BJ (cell line): Measurements from ENCODE around the gene CARMIL1. TPM values are rescaled to one million over a fixed set of nuclear protein-coding genes. Genes with fewer than 3 reads are reported as not detected.

Source experiments
- CTCF ChIA-PET: fragments of 350-600 bp; formaldehyde crosslinking; extraction: SDS; loops from one replicate; lab custom pipeline; 2021; ENCODE audit warnings: antibody characterized with exemption, inconsistent platforms; lab: Yijun Ruan, JAX
- POLR2A ChIA-PET: fragments of 300-600 bp; sonication (Branson Sonifier 250); formaldehyde crosslinking; extraction: SDS; loops from one replicate; lab custom pipeline; 2021; ENCODE audit warnings: antibody characterized with exemption; lab: Charles Lee
- DNase-seq: peaks from one replicate; pipeline ENCODE4 v3.0.0-alpha.2; 2011; ENCODE audit warnings: low read depth
- H3K27me3 ChIP-seq: 2 replicates; pipeline ENCODE4 v1.6.0; 2011; ENCODE audit warnings: low read length; ENCODE audit not compliant: control insufficient read depth, insufficient read depth
- H3K36me3 ChIP-seq: 2 replicates; pipeline ENCODE4 v1.5.1; 2011; ENCODE audit warnings: low read length; ENCODE audit not compliant: control insufficient read depth, insufficient read depth
- H3K4me3 ChIP-seq: 2 replicates; pipeline ENCODE4 v1.5.1; 2011; ENCODE audit warnings: low read depth, mild to moderate bottlenecking, control low read depth, low read length
- polyA plus RNA-seq: library from polyadenylated mRNA; depleted of rRNA; stranded (reverse); fragments of >200 nt; gene quantifications from 2 replicates; pipeline ENCODE4 v1.2.3, GENCODE V29; 2011
- TF ChIP-seq, protein P1 (sequence below): IDR thresholded peaks from 2 replicates; pipeline ENCODE4 v1.5.1; 2011; ENCODE audit warnings: low read depth, mild to moderate bottlenecking, control low read depth, inconsistent platforms, low read length, moderate library complexity; ENCODE audit not compliant: insufficient read depth

The CARMIL1 gene
- polyA plus RNA-seq, 1 experiment: 3.7 TPM

DNA sequence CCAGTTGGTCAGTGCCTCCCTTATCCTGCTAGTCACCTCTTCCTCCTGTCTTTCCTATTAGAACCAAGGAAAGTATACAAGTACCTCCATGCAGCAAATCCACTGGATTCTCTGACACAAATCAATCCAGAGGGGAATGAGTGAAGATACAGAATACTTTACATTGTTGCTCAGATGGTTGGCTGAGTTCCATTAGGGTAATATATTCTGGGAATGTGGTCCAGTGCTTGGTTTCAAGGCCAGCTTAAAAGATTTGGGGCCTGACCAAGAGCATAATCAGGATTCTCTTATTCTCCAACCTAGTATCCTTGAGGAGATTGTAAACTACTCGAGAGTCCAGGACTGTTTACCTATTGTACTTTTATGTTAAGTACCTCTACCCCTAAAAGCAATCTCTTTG, 23.0 kb downstream of the CARMIL1 start:
- POLR2A ChIA-PET: interaction anchor here (0.5 kb wide), 2 partner anchors 14 to 67 kb away, joined by 4 to 6 read pairs; no protein-coding TSS in a partner anchor
- Histone ChIP-seq H3K27me3 (no peaks in the 10 kb centered on the region), H3K36me3 (no peaks in the 10 kb centered on the region), H3K4me3 (no peak overlapping the region)
- TF ChIP-seq, protein P1, sequence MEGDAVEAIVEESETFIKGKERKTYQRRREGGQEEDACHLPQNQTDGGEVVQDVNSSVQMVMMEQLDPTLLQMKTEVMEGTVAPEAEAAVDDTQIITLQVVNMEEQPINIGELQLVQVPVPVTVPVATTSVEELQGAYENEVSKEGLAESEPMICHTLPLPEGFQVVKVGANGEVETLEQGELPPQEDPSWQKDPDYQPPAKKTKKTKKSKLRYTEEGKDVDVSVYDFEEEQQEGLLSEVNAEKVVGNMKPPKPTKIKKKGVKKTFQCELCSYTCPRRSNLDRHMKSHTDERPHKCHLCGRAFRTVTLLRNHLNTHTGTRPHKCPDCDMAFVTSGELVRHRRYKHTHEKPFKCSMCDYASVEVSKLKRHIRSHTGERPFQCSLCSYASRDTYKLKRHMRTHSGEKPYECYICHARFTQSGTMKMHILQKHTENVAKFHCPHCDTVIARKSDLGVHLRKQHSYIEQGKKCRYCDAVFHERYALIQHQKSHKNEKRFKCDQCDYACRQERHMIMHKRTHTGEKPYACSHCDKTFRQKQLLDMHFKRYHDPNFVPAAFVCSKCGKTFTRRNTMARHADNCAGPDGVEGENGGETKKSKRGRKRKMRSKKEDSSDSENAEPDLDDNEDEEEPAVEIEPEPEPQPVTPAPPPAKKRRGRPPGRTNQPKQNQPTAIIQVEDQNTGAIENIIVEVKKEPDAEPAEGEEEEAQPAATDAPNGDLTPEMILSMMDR: no peak
- DNase-seq: no peak
- CTCF ChIA-PET: interaction anchor here (1.2 kb wide), 1 partner anchor 23 kb away, joined by 3 read pairs; the partner anchor contains the start of gene CARMIL1

DNA sequence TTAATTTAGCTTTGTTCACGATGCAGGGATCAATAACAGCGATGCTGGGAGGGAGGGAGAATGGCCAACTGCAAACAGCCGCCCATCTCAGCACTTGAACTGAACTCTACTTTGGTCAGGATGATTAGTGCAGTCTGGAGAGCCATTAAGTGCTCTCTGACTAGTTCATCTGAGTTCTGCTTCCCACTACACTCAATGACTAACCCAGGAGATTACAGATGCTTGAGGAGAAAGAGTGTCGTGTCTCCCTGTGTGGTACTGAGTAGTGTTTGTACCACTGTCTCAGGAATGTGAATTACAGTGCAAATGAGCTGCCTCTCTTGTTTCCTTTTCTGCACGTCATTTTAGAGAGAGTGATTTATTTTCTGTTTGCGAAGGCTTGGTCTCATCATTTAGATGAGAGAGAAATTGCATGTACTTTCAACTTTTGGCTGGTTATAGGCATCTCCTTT, 23.5 kb downstream of the CARMIL1 start:
- TF ChIP-seq, protein P1: no peak
- ChIA-PET CTCF (interaction anchor here (1.2 kb wide), 1 partner anchor 24 kb away, joined by 3 read pairs; the partner anchor contains the start of gene CARMIL1), POLR2A (interaction anchor here (0.5 kb wide), 1 partner anchor 13 kb away, joined by 6 read pairs; no protein-coding TSS in a partner anchor)
- peak; percentile 61 for DNase-seq
- Histone ChIP-seq H3K4me3 (no peak overlapping the region), H3K36me3 (no peaks in the 10 kb centered on the region), H3K27me3 (no peaks in the 10 kb centered on the region)

DNA sequence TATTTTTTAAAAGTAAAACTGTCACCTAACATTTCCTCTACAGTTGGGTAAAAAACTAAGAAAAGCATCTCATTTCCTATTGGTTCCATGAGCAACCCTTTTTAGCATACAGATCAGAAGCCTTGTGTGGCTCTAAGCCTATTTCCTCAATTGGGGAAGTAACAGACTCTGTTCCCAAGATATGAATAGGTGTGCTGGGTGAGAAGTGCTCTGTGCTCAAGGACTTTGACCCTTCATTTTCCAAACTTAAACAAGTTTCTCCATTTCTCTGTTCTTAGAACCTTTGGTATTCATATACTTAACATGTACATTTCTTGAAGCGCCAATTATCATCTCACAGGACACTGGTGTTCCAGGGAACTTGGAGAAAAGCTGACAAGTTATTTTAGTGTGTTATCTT, 24.1 kb downstream of the CARMIL1 start:
- DNase-seq: no peak
- TF ChIP-seq, protein P1: no peak
- ChIA-PET POLR2A (no interaction called here), CTCF (no interaction called here)
- H3K4me3 ChIP-seq: no peak overlapping the region
- no peaks in the 10 kb centered on the region for H3K36me3 ChIP-seq
- H3K27me3 ChIP-seq: no peaks in the 10 kb centered on the region

DNA sequence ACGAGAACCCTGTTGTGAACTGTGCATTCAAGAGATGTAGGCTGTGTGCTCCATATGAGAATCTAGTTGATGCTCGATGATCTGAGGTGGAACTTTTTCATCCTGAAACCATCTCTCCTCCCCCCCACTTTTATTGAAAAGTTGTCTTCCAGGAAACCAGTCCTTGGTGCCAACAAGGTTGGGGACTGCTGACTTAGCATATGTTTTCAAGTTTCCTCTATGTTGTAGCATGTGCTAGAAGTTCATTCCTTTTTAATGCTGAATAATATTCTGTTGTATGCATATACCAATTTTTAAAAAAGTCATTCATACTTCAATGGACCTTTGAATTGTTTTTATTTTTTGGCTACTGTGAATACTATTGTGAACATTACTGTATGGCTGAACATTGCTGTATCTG, 27.2 kb downstream of the CARMIL1 start:
- POLR2A ChIA-PET: no interaction called here
- TF ChIP-seq, protein P1: no peak
- no peak for DNase-seq
- H3K4me3 ChIP-seq: no peak overlapping the region
- CTCF ChIA-PET: no interaction called here
- H3K27me3 ChIP-seq: no peaks in the 10 kb centered on the region
- H3K36me3 ChIP-seq: no peaks in the 10 kb centered on the region

DNA sequence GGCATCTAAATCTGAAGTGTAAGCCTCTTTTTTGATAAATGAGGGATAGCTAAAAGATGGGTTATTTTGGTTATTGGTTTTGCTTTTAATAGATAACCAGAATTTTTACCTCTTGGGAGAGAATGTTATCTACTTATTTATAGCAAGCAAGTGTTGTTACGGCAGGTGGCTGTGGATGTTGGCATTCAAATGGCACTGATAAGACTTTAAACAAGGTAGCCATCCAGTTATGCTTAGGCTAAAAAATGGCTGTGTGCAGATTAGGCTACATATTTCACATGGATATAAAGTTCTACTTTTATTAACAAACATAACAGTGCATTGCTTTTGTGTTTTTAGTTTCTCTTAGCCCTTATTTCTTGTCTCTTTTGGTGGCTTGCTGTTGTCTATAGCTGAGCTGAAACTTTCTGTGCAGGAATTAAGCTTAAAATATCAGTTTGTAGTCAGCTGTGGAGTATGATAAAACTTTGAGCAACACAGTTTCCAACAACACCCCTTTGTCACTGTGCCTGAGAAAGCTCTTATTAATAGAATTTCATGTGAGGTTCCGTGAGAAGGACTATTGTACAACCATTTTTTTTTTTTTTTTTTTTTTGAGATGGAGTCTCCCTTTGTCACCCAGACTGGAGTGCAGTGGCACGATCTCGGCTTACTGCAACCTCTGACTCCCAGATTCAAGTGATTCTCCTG, 28.8 kb downstream of the CARMIL1 start:
- CTCF ChIA-PET: no interaction called here
- POLR2A ChIA-PET: no interaction called here
- no peaks in the 10 kb centered on the region for H3K27me3 ChIP-seq
- TF ChIP-seq, protein P1: no peak
- DNase-seq: no peak
- no peaks in the 10 kb centered on the region for H3K36me3 ChIP-seq
- H3K4me3 ChIP-seq: no peak overlapping the region
